Endothelial cell of umbilical vein (primary cell): ENCODE results near the gene LHFPL2. TPM values are rescaled to one million over a fixed set of nuclear protein-coding genes. Genes with fewer than 3 reads are reported as not detected.

Source experiments
- BruUV-seq: library from RNA; stranded (reverse); fragments of 400-500 nt; replicated peaks from 2 replicates; lab custom pipeline; 2021; lab: Mats Ljungman, UMichigan
- CTCF ChIA-PET: fragments of 300-600, 350-600 bp; sonication (Branson Sonifier 250); formaldehyde crosslinking; loops from one replicate; lab custom pipeline; 2021; ENCODE audit warnings: antibody characterized with exemption, inconsistent platforms; lab: Charles Lee
- POLR2A ChIA-PET: fragments of 300-600, 350-600 bp; sonication (Branson Sonifier 250); formaldehyde crosslinking; loops from one replicate; lab custom pipeline; 2021; ENCODE audit warnings: antibody characterized with exemption, inconsistent platforms; lab: Charles Lee
- DNase-seq: peaks from one replicate; pipeline ENCODE4 v3.0.0-alpha.2; 2011; ENCODE audit warnings: low read depth, low spot score
- FAIRE-seq: peaks from 2 replicates; lab custom pipeline; 2011; peaks lifted over from hg19 to GRCh38; lab: Jason Lieb, UNC
- H2AFZ ChIP-seq: 2 replicates; pipeline ENCODE4 v1.6.0; 2012; ENCODE audit warnings: low read depth, low read length, control low read depth, inconsistent platforms
- H3K27ac ChIP-seq: 2 replicates; pipeline ENCODE4 v1.5.1; 2011; ENCODE audit warnings: low read depth, mild to moderate bottlenecking, control low read depth, low read length, moderate library complexity; ENCODE audit not compliant: insufficient read depth
- H3K27me3 ChIP-seq, 2 experiments: 2 replicates each; pipeline versions ENCODE4 v1.6.0 to v1.6.1; 2011; ENCODE audit warnings: low read length in 2 of 2, mixed read lengths in 1 of 2; ENCODE audit not compliant: control insufficient read depth in 2 of 2, insufficient read depth in 2 of 2
- H3K36me3 ChIP-seq, 2 experiments: 2 replicates in 1 of 2; 3 replicates in 1 of 2; pipeline ENCODE4 v1.5.1; 2011; ENCODE audit warnings: low read length in 2 of 2, mild to moderate bottlenecking in 1 of 2, moderate library complexity in 1 of 2; ENCODE audit not compliant: control insufficient read depth in 2 of 2, insufficient read depth in 2 of 2; ENCODE audit errors: extremely low read depth in 1 of 2
- H3K4me1 ChIP-seq: 3 replicates; pipeline ENCODE4 v1.5.1; 2011; ENCODE audit warnings: mild to moderate bottlenecking, low read length; ENCODE audit not compliant: control insufficient read depth, insufficient read depth; ENCODE audit errors: extremely low read depth
- H3K4me2 ChIP-seq: 2 replicates; pipeline ENCODE4 v1.6.1; 2011; ENCODE audit warnings: low read length, control low read depth, mixed read lengths; ENCODE audit not compliant: insufficient read depth
- H3K4me3 ChIP-seq, 3 experiments: fragments of 200-600 bp in 1 of 3; sonication (generic), shearing (Covaris generic) in 1 of 3; replicated peaks in 1 of 3; 2 replicates each; pipeline ENCODE4 v1.5.1; 2011 to 2016; ENCODE audit warnings: control low read depth in 3 of 3, low read length in 3 of 3, mild to moderate bottlenecking in 2 of 3, inconsistent platforms in 1 of 3, low read depth in 1 of 3, moderate library complexity in 1 of 3; ENCODE audit not compliant: insufficient read depth in 1 of 3
- H3K79me2 ChIP-seq: 2 replicates; pipeline ENCODE4 v1.6.0; 2012; ENCODE audit warnings: low read length, inconsistent platforms; ENCODE audit not compliant: control insufficient read depth, insufficient read depth
- H3K9ac ChIP-seq: replicated peaks from 2 replicates; pipeline ENCODE3; 2011; ENCODE audit warnings: low read length, control low read depth; ENCODE audit not compliant: insufficient read depth; ENCODE audit errors: extremely low read depth
- H3K9me1 ChIP-seq: replicated peaks from 3 replicates; pipeline ENCODE4 v1.6.0; 2011; ENCODE audit warnings: mild to moderate bottlenecking, low read length; ENCODE audit not compliant: control insufficient read depth, insufficient read depth; ENCODE audit errors: extremely low read depth
- H3K9me3 ChIP-seq: replicated peaks from 2 replicates; pipeline ENCODE4 v1.5.1; 2012; ENCODE audit warnings: low read length, inconsistent platforms; ENCODE audit not compliant: control insufficient read depth, insufficient read depth
- H4K20me1 ChIP-seq: replicated peaks from 2 replicates; pipeline ENCODE3; 2011; ENCODE audit warnings: mild to moderate bottlenecking, low read length; ENCODE audit not compliant: control insufficient read depth, insufficient read depth; ENCODE audit errors: extremely low read depth
- EZH2 ChIP-seq: IDR thresholded peaks from 2 replicates; pipeline ENCODE4 v1.6.1; 2012; ENCODE audit warnings: borderline replicate concordance, low read depth, mild to moderate bottlenecking, moderate library complexity, low read length, inconsistent platforms; ENCODE audit not compliant: severe bottlenecking
- FOS ChIP-seq: IDR thresholded peaks from 2 replicates; pipeline ENCODE4 v1.6.1; 2011; ENCODE audit warnings: mild to moderate bottlenecking, low read length, moderate library complexity, borderline replicate concordance; ENCODE audit not compliant: insufficient read depth
- MYC ChIP-seq: IDR thresholded peaks from one replicate; pipeline ENCODE4 v1.6.1; 2011; ENCODE audit warnings: mild to moderate bottlenecking, low read depth, low read length
- POLR2AphosphoS5 ChIP-seq: IDR thresholded peaks from 2 replicates; pipeline ENCODE4 v1.6.1; 2012; ENCODE audit warnings: low read depth, mild to moderate bottlenecking, control low read depth, low read length, moderate library complexity; ENCODE audit not compliant: insufficient read depth
- dilution Hi-C: fragments of 300-500 bp; cut with MboI; formaldehyde crosslinking; loops from one replicate; pipeline ENCODE4 v1.15.0; 2019; ENCODE audit warnings: low sequenced_read_pairs; ENCODE audit not compliant: extremely low pct_ligation_motif_present
- intact Hi-C: fragments of 100-400 bp; cut with micrococcal nuclease; formaldehyde crosslinking; loops from one replicate; pipeline ENCODE4 v1.10.0; 2022
- polyA plus RNA-seq, 4 experiments: library from polyadenylated mRNA; depleted of rRNA in 3 of 4; stranded (reverse) in 3 of 4; unstranded in 1 of 4; fragments of >200 nt; gene quantifications; 2 replicates each; pipeline versions ENCODE4 v1.2.1 to v1.2.3, GENCODE V29; 2011 to 2012; ENCODE audit warnings: missing spikeins in 1 of 4
- total RNA-seq: library from RNA; stranded (reverse); gene quantifications from 2 replicates; pipeline ENCODE4 v1.2.3, GENCODE V29; 2021
- TF ChIP-seq, protein P1 (sequence below): IDR thresholded peaks from 2 replicates; pipeline ENCODE4 v1.6.1; 2011; ENCODE audit not compliant: insufficient read depth, insufficient read length
- TF ChIP-seq, protein P2 (sequence below), 2 donors: IDR thresholded peaks; 1 replicate in 1 of 2; 2 replicates in 1 of 2; pipeline ENCODE4 v1.5.1; 2011; ENCODE audit warnings: low read length in 2 of 2, mild to moderate bottlenecking in 2 of 2, moderate library complexity in 2 of 2, control low read depth in 1 of 2, inconsistent platforms in 1 of 2, low read depth in 1 of 2; ENCODE audit not compliant: insufficient read depth in 1 of 2; ENCODE audit errors: extremely low read depth in 1 of 2

LHFPL2 gene
- total and polyA plus RNA-seq, 2 donors (not counting 3 experiments of a cell fraction or from before 2014, with no cell fraction given): 9.6 to 36.3 TPM

DNA sequence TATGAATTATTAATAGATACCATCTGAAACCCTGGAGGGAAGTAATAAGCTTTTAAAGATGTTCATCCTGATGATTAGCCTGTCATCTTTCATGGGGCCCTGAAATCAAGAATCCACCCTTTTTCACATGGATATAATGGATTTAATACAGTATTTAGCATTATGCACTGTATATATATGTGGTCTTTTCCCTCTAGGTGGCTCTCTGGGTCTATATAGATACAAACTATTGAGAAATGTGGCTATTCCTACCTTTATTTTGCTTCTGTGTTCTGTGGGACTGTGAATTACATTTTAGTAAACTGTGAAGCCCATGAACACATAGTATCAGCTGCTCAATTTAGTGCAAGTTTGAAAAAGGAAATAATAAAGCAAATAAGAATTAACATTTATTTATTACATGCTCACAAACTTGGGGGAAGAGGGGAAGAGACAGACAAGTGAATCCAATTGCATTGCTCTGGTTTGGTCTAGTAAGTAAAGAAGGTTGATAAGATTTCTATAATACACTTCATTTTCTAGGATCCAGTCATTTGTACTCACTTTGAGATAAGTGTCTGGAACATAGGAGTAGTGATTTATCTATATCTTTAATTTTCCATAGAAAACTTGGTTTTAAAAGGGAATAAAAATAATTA is 176.0 kb downstream of the LHFPL2 start:
- CTCF ChIA-PET: interaction anchor here (0.6 to 6.2 kb wide), 10 partner anchors 36 to 660 kb away, joined by 3 to 61 read pairs (median 5); no protein-coding TSS in a partner anchor
- intact Hi-C loops: loop anchor here (2.0 to 5.0 kb wide), 2 partner anchors 32 to 660 kb away; no protein-coding TSS in a partner anchor

More for the DNA sequence above, 176.0 kb downstream of the LHFPL2 start:
- no peaks in the 10 kb centered on the region for H3K27me3 ChIP-seq
- no TSS peak for BruUV-seq
- H3K9me1 ChIP-seq: no peaks in the 10 kb centered on the region
- POLR2A ChIA-PET: no interaction called here
- no peak overlapping the region for H3K27ac ChIP-seq
- FAIRE-seq: no peak
- dilution Hi-C loops: no loop called here
- H3K4me2 ChIP-seq: no peak overlapping the region
- H3K4me3 ChIP-seq: no peak overlapping the region
- no peak overlapping the region for H2AFZ ChIP-seq
- peaks cover 2% of the 10 kb centered on the region for H3K4me1 ChIP-seq
- DNase-seq: peak; percentile 58
- H3K36me3 ChIP-seq: no peaks in the 10 kb centered on the region
- H3K79me2 ChIP-seq: no peaks in the 10 kb centered on the region
- no peaks in the 10 kb centered on the region for H3K9me3 ChIP-seq
- H3K9ac ChIP-seq: no peak overlapping the region
- no peak for TF ChIP-seq POLR2AphosphoS5
- no peak for TF ChIP-seq MYC
- TF ChIP-seq EZH2: no peak
- TF ChIP-seq FOS: no peak
- TF ChIP-seq, protein P1, sequence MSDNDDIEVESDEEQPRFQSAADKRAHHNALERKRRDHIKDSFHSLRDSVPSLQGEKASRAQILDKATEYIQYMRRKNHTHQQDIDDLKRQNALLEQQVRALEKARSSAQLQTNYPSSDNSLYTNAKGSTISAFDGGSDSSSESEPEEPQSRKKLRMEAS: no peak
- TF ChIP-seq, protein P2, sequence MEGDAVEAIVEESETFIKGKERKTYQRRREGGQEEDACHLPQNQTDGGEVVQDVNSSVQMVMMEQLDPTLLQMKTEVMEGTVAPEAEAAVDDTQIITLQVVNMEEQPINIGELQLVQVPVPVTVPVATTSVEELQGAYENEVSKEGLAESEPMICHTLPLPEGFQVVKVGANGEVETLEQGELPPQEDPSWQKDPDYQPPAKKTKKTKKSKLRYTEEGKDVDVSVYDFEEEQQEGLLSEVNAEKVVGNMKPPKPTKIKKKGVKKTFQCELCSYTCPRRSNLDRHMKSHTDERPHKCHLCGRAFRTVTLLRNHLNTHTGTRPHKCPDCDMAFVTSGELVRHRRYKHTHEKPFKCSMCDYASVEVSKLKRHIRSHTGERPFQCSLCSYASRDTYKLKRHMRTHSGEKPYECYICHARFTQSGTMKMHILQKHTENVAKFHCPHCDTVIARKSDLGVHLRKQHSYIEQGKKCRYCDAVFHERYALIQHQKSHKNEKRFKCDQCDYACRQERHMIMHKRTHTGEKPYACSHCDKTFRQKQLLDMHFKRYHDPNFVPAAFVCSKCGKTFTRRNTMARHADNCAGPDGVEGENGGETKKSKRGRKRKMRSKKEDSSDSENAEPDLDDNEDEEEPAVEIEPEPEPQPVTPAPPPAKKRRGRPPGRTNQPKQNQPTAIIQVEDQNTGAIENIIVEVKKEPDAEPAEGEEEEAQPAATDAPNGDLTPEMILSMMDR (IDR thresholded peaks at IDR 0.05; ENCODE audit: extremely low read depth in 1 of 2, insufficient read depth in 1 of 2, low read depth in 1 of 2, low read length in 2 of 2): no peak
- no peaks in the 10 kb centered on the region for H4K20me1 ChIP-seq
